M059J (cell line): ENCODE results near the gene SARDH. TPM values are rescaled to one million over a fixed set of nuclear protein-coding genes. Genes with fewer than 3 reads are reported as not detected.
"Not testable (repeated sequence)": the region's sequence is repeated elsewhere in the genome, so short reads cannot be mapped to it uniquely, and the experiment has no call there.

Source experiments
- DNase-seq: peaks from one replicate; pipeline ENCODE4 v3.0.0-alpha.2; 2012; ENCODE audit warnings: low read depth
- total RNA-seq: library from RNA; depleted of rRNA; stranded (reverse); fragments of >200 nt; shearing (Covaris generic); gene quantifications from 2 replicates; pipeline ENCODE4 v1.2.3, GENCODE V29; 2014

The SARDH gene
- total RNA-seq, 1 experiment from 2014 or later, result 1.3 TPM

DNA sequence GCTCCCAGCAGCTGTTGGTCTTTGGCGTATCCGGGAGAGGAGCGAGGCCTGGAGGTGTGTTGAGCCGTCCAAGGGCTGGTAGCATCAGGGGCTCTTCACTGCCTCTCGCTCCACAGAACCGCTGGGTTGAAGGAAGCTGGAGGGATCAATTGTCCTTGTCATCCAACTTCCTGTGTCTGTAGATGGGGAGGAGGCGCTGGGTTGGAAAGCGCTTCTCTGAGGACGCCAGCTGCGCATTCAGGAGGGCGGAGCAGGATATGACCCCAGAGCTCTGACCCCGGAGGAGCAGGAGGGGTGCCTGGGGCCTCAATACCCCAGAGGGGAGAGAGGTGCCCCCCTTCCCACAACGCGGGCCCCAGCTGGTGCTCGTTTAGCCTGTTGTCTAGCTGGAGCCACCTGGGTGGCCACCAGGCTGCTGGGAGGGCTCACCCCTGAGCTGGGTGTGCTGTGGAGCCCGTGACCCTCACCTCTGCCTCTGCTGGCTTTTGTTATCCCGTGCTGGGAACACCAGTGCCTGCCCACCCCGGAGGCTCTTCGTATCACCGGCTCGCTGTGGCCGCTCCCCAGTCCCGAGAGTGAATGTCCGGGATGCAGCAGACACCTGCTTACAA lies 104.0 kb downstream of the SARDH start:
- no peak for DNase-seq

DNA sequence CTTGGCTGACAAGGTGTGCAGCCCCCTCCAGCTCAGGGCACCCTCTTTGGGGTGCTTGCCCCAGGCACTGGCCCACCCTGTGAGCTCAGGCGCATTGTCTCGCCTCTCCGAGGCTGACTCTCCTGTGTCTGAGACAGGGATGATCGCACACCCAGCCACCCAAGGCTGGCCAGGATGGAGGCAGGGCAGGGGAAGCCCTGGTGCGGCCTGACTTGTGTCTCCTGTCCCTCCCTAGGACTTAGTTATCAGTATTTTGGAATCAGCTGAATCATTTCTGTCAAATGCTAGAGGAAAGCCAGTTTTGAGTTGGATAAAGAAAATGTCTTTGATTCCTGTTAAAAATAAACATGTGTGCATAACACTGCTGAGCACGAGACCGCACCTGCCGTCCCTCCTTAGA lies 104.5 kb downstream of the SARDH start:
- no peak for DNase-seq

DNA sequence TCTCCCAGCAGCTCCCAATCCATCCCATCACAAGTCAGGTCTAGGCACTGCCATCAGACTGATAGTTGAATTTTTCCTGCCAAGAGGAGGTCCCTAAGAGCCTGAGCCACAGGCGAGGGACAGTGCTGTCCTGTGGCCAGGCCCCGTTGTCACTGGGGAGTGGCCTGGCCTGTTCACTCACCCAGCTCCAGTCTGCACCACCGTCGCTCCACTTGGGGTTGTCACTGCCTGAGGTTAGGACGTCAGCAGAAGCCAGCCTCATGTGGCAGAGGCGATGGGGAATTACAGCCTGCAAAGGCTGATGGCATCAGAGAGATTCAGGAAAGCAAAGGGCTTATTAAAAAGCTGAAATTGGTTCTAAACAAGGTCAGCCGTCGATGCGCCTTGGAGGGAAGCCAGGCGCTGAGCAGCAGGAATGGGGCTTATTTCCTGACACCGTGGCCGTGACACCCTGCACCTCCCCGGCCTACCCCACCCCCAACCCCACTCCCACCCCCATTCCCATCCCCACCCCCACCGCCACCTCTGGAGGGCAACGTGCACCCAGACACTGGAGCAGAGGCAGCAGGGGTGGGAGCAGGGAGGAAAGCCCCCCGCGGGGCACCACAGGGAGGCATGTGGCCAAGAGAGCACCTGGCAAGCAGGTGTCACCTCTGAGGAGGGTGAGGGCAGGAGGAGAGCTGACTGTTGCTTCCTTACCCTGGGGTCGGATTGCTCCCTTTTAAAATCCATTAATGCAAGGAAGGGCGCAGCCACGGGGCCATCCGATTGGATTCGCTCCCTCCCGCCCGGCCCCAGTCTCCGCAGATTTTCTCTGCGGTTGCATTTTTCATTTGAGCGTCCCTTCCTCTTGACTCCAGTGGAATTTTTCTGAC lies 105.1 kb downstream of the SARDH start:
- no peak for DNase-seq

DNA sequence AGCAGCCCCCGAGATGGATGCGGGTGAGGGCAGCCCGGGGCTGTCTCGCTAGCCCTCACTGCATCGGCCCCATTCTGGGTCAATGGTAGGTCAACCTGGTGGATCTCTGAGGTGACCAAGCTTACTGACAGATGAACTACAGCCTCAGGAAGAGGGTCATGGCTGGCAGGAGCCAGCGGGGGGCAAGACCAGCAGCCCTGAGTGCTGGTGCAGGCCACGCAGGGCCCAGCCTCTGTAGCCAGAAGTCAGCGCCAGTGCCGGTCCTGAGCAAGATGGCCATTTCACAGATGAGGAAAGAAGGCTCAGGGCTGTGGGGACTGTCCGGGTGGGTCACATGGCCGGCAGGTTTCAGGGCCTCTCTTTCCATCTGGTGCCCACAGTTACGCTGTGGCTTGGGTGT lies 107.0 kb downstream of the SARDH start:
- no peak for DNase-seq

DNA sequence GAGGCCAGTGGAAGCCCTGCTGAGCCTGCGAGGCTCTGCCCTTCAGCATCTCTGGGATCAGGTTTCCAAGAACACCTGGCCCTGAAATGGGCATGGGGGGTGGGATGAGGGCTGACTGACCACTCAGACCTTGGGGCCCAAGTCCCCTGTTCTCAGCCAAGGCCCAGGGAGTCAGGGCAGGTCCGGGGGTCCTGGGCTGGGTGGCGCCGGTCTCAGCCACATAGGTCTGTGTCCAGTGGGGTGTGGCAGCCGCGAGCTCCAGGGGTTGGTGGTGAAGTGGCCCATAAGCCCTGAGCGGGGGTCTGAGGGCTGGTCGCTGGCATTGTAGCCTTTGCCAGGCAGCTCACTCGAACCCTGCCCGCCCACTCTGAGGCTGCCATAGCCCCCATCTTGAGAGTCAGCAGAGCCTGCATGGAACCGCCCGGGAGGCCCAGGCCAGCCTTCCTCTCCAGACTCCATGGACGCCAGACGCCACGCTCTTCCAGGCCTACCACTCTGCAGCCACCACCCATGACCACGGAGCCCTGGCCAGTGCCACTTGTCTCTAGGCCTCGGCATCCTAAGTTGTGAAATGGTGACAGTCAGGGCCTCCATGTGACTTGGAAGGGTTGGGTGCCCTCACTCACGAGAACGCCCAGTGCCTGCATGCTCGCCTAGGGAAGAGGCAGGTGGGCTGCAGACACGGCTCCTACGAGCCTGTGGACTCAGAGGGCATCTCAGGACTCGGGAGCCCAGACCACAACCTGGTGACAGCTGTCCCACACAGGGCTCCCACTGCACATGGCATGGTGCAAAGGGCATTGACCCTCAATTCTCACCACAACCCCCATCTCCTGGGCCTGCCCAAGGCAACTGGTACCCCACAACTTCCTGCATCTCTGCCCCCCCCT lies 108.7 kb downstream of the SARDH start:
- DNase-seq, result no peak

- DNase-seq, result no peak
Observed at GRCh38 chr9:133628766-133629165, 109.4 kb downstream of the SARDH start.

DNA sequence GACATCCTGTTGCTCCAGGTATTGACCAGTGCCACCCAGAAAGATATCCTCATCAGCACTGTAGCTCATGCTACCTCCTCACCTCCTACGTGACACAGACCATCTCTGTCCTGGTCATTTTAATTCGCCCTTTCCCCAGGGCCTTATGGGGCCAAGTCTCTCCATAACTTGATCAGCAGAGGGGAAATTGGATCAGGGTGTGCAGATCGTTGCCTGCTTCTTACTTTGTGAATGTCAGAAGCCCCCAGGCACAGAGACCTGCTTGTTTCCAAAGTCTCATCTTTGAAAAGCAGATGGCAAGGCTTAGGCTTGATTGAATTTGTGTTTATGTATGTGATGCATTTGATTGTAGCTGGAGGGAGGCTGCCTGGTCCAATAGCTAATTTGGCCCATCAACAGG lies 110.8 kb downstream of the SARDH start:
- DNase-seq, result no peak

GRCh38 chr9:133626008-133626407 lies 112.1 kb downstream of the SARDH start:
- DNase-seq, result not testable (repeated sequence)

DNA sequence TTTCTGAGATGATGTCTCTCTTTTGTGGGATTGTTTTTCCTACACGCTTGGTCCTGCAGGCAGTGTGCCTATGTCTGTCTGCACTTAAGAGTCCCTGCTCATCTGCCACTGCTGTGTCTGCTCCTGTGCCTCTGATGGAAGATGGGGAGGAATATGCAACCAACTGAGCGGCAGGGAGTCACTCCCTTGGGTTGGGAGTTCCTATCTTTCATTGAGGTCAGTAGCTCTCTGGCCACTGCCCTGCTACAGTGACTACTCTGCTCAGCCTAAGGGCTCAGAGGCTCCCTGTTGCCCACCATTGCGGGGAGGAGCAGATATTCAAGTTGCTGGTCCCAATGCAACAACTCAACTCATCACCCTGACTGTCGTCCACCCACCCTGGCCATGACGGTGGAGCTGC lies 115.6 kb downstream of the SARDH start:
- no peak for DNase-seq

- no peak for DNase-seq
Observed at GRCh38 chr9:133621725-133622267, 116.4 kb downstream of the SARDH start.

DNA sequence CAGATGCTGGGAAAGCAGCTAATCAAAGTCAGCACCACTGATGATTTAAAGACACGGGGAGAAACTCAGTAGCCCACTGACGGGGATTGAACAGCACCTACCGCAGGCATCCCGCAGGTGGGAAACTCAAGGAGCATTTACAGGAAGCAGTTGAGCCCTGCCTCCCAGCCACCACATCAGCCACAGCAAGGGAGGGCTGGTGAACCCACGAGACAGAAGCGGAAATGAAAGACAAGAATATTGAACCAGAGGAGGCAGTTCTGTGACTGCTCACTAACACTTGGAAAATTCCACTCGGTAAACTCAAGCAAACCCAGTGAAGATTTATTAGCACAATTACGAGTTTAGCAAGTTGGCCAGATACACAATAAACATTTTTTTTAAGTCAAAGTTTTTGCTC lies 118.4 kb downstream of the SARDH start:
- no peak for DNase-seq

DNA sequence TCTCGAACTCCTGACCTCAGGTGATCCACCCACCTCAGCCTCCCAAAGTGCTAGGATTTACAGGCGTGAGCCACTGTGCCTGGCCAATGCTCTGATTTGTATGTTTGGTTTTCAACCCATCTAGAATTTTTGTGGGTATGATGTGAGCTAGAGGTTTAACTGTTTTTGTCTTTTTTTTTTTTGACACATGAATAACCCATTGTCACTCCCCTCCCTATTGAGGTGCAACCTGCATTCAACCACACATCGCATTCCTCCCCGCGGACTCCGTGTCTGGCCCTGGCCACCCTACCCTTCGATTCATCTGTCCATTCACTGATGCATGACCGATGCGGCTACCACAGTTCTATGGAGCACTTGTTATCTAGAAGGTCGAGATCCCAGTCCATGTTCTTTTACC lies 119.4 kb downstream of the SARDH start:
- no peak for DNase-seq

DNA sequence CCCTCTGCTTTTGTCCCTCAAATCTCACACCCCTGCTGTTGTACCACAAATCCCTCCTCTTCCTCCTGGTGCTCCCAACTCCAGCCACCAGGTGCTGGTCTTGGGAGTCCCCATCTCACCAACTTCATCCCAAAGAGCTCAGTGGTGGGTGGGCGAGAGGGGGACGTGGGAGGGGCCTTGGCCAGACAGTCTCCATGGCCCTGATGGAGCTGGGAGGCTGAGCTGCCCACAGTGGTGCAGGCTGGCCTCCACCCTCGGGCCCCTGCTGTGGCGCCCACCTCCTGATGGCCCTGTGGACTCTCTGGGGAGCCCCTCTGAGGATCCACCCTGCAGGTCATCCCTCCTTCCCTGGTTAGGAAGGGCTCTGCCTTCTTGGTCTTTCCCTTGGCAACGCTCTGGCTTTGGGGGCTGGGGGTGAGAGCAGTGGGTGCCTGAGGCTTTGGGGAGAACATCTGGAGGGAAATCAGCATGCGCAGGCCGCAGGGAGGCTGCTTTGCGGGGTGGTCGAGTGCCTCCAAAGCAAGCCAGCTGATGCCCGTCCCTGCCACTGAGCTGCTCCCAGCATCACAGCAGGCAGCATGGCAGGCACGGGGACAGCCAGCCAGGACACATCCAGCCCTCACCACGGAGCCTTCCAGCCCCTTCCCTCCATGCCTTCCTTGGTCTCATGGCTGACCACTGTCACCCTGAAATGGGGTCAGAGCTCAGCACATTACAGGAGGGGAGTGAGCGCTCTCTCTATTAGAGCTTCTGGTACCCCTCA lies 121.3 kb downstream of the SARDH start:
- no peak for DNase-seq

GRCh38 chr9:133615606-133616188 lies 122.5 kb downstream of the SARDH start:
- DNase-seq, result no peak

GRCh38 chr9:133615186-133615585 lies 123.0 kb downstream of the SARDH start:
- DNase-seq, result no peak

DNA sequence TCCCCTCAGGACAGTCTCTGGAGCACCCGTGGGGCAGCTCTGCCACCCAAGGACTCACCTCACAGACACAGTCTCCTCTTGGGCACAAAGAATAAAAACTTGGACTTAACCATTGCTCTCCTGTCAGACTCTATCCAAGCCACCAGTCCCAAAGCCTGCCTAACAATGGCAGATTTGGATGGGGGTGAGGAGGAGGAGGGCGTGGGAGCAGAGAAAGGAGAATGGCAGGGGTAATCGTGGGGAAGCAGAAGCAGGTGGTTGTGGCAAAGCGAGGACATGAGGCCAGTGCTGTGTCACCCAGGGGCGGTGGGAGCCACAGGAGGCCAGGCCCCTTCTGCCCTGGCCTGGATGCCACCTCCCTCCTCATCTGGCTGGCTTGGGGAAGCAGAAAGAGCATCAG lies 123.5 kb downstream of the SARDH start:
- no peak for DNase-seq

DNA sequence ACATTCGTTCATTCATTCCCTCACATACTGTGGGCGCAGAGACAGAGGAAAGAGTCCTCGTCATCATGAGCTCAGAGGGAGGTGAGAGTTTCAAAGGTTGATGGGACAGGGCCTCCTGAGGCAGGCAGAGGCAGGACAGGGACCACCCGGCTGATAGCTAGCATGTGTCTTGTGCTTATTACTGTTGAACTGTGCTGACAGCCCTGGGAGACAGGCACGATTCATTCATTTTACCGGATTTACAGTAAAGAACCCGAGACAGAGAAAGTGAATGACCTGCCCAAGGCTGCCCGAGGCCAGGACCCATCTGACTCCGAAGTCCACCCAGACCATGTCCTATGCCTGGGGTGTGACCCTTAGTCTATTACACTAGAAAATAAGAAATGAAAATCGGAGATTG lies 124.1 kb downstream of the SARDH start:
- DNase-seq, result no peak
